Measurements from ENCODE around the gene ACADVL.

Gene ACADVL

GRCh38 chr17:7252176-7253043 is 32.7 kb downstream of the ACADVL start, which contains the start of gene ELP5:
Gene ELP5, plus strand, starts transcription at chr17:7252215. Its CDS starts 336 bp downstream, at chr17:7252551.
- peak; percentile 70 for DNase-seq

GRCh38 chr17:7253082-7253481 is 33.3 kb downstream of the ACADVL start:
- DNase-seq, result no peak

- no peak for DNase-seq
Observed at GRCh38 chr17:7254511-7254910, 34.8 kb downstream of the ACADVL start.

- DNase-seq, result no peak
Observed at GRCh38 chr17:7256766-7257456, 37.2 kb downstream of the ACADVL start.

- no peak for DNase-seq
Observed at GRCh38 chr17:7258731-7259554, 39.2 kb downstream of the ACADVL start.

GRCh38 chr17:7259555-7259889 is 39.8 kb downstream of the ACADVL start:
- DNase-seq, result no peak

- no peak for DNase-seq
Observed at GRCh38 chr17:7260151-7260550, 40.4 kb downstream of the ACADVL start.

GRCh38 chr17:7260651-7261378 is 41.1 kb downstream of the ACADVL start:
- DNase-seq, result no peak

- DNase-seq, result no peak
Observed at GRCh38 chr17:7261379-7262191, 41.8 kb downstream of the ACADVL start.

GRCh38 chr17:7262192-7262934 is 42.6 kb downstream of the ACADVL start, which contains the start of gene CLDN7:
Gene CLDN7, minus strand, starts transcription at chr17:7262478. Its CDS starts 435 bp downstream, at chr17:7262043.
- no peak for DNase-seq

GRCh38 chr17:7262935-7263800 is 43.4 kb downstream of the ACADVL start:
- DNase-seq, result no peak

GRCh38 chr17:7263801-7264078 is 44.0 kb downstream of the ACADVL start:
- DNase-seq, result no peak

GRCh38 chr17:7266784-7267183 is 47.0 kb downstream of the ACADVL start:
- DNase-seq, result no peak

All from activated gamma-delta T cell (primary cell).